ENCODE data around the gene PCP2. TPM values are rescaled to one million over a fixed set of nuclear protein-coding genes. Genes with fewer than 3 reads are reported as not detected.

Gene PCP2
- total and polyA plus RNA-seq, 2 of the 8 experiments (the other 6 are each of a cell fraction or from before 2014, with no cell fraction given): not detected

GRCh38 chr19:7642295-7643030 is 8.9 kb upstream of the PCP2 start (continued):
- TF ChIP-seq, protein P1, sequence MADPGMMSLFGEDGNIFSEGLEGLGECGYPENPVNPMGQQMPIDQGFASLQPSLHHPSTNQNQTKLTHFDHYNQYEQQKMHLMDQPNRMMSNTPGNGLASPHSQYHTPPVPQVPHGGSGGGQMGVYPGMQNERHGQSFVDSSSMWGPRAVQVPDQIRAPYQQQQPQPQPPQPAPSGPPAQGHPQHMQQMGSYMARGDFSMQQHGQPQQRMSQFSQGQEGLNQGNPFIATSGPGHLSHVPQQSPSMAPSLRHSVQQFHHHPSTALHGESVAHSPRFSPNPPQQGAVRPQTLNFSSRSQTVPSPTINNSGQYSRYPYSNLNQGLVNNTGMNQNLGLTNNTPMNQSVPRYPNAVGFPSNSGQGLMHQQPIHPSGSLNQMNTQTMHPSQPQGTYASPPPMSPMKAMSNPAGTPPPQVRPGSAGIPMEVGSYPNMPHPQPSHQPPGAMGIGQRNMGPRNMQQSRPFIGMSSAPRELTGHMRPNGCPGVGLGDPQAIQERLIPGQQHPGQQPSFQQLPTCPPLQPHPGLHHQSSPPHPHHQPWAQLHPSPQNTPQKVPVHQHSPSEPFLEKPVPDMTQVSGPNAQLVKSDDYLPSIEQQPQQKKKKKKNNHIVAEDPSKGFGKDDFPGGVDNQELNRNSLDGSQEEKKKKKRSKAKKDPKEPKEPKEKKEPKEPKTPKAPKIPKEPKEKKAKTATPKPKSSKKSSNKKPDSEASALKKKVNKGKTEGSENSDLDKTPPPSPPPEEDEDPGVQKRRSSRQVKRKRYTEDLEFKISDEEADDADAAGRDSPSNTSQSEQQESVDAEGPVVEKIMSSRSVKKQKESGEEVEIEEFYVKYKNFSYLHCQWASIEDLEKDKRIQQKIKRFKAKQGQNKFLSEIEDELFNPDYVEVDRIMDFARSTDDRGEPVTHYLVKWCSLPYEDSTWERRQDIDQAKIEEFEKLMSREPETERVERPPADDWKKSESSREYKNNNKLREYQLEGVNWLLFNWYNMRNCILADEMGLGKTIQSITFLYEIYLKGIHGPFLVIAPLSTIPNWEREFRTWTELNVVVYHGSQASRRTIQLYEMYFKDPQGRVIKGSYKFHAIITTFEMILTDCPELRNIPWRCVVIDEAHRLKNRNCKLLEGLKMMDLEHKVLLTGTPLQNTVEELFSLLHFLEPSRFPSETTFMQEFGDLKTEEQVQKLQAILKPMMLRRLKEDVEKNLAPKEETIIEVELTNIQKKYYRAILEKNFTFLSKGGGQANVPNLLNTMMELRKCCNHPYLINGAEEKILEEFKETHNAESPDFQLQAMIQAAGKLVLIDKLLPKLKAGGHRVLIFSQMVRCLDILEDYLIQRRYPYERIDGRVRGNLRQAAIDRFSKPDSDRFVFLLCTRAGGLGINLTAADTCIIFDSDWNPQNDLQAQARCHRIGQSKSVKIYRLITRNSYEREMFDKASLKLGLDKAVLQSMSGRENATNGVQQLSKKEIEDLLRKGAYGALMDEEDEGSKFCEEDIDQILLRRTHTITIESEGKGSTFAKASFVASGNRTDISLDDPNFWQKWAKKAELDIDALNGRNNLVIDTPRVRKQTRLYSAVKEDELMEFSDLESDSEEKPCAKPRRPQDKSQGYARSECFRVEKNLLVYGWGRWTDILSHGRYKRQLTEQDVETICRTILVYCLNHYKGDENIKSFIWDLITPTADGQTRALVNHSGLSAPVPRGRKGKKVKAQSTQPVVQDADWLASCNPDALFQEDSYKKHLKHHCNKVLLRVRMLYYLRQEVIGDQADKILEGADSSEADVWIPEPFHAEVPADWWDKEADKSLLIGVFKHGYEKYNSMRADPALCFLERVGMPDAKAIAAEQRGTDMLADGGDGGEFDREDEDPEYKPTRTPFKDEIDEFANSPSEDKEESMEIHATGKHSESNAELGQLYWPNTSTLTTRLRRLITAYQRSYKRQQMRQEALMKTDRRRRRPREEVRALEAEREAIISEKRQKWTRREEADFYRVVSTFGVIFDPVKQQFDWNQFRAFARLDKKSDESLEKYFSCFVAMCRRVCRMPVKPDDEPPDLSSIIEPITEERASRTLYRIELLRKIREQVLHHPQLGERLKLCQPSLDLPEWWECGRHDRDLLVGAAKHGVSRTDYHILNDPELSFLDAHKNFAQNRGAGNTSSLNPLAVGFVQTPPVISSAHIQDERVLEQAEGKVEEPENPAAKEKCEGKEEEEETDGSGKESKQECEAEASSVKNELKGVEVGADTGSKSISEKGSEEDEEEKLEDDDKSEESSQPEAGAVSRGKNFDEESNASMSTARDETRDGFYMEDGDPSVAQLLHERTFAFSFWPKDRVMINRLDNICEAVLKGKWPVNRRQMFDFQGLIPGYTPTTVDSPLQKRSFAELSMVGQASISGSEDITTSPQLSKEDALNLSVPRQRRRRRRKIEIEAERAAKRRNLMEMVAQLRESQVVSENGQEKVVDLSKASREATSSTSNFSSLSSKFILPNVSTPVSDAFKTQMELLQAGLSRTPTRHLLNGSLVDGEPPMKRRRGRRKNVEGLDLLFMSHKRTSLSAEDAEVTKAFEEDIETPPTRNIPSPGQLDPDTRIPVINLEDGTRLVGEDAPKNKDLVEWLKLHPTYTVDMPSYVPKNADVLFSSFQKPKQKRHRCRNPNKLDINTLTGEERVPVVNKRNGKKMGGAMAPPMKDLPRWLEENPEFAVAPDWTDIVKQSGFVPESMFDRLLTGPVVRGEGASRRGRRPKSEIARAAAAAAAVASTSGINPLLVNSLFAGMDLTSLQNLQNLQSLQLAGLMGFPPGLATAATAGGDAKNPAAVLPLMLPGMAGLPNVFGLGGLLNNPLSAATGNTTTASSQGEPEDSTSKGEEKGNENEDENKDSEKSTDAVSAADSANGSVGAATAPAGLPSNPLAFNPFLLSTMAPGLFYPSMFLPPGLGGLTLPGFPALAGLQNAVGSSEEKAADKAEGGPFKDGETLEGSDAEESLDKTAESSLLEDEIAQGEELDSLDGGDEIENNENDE (IDR thresholded peaks at IDR 0.05; ENCODE audit: insufficient replicate concordance, low read length): no peak
- TF ChIP-seq SIN3A (conservative IDR thresholded peaks at IDR 0.05 in 1 of 2, IDR thresholded peaks at IDR 0.05 in 1 of 2; ENCODE audit: low read depth in 1 of 2, low read length in 2 of 2): no peak
- TF ChIP-seq POU5F1 (IDR thresholded peaks at IDR 0.05; ENCODE audit: low read depth, low read length): no peak
- no peak for TF ChIP-seq RBBP5 (IDR thresholded peaks at IDR 0.05; ENCODE audit: borderline replicate concordance, low read depth, low read length)
- no peak for TF ChIP-seq EGR1 (IDR thresholded peaks at IDR 0.05; ENCODE audit: borderline replicate concordance, low read depth, low read length)
- no peak for TF ChIP-seq RNF2 (IDR thresholded peaks at IDR 0.05; ENCODE audit: borderline replicate concordance, low read depth, low read length, missing control alignments, poor library complexity, severe bottlenecking)
- TF ChIP-seq, protein P2, sequence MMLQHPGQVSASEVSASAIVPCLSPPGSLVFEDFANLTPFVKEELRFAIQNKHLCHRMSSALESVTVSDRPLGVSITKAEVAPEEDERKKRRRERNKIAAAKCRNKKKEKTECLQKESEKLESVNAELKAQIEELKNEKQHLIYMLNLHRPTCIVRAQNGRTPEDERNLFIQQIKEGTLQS (IDR thresholded peaks at IDR 0.05; ENCODE audit: insufficient read depth, low read depth, low read length): no peak
- no peak for TF ChIP-seq ZNF274 (IDR thresholded peaks at IDR 0.05; ENCODE audit: borderline replicate concordance, extremely low read depth, low read length)
- TF ChIP-seq BACH1 (IDR thresholded peaks at IDR 0.05; ENCODE audit: low read length): no peak
